Neural progenitor cell (in vitro differentiated cells): ENCODE measurements around the gene MUC5AC.

Experiments used
- CTCF ChIP-seq: fragments of 200-600 bp; sonication (generic); IDR thresholded peaks from 2 replicates; pipeline ENCODE4 v1.5.1; 2017; ENCODE audit warnings: antibody characterized with exemption, mild to moderate bottlenecking
- EZH2phosphoT487 ChIP-seq: fragments of 200-600 bp; sonication (generic); IDR thresholded peaks from 2 replicates; pipeline ENCODE4 v1.6.1; 2017; ENCODE audit warnings: antibody characterized with exemption

- TF ChIP-seq CTCF (no peak), EZH2phosphoT487 (no peak)
Measured at GRCh38 chr11:1128311-1129142, 29.2 kb upstream of the MUC5AC start.
